GM12875 (cell line): ENCODE measurements around the gene NSF.

Source experiments
- H3K4me3 ChIP-seq: one replicate; pipeline ENCODE4 v1.5.1; 2011; ENCODE audit warnings: low read depth, low read length, control low read depth
- CTCF ChIP-seq: IDR thresholded peaks from 2 replicates; pipeline ENCODE4 v1.5.1; 2011; ENCODE audit warnings: low read depth, mild to moderate bottlenecking, control low read depth, inconsistent platforms, low read length, moderate library complexity, borderline replicate concordance; ENCODE audit not compliant: insufficient read depth

The NSF gene

GRCh38 chr17:46717999-46718398, 127.5 kb downstream of the NSF start:
- H3K4me3 ChIP-seq = no peak overlapping the region
- no peak for TF ChIP-seq CTCF

DNA sequence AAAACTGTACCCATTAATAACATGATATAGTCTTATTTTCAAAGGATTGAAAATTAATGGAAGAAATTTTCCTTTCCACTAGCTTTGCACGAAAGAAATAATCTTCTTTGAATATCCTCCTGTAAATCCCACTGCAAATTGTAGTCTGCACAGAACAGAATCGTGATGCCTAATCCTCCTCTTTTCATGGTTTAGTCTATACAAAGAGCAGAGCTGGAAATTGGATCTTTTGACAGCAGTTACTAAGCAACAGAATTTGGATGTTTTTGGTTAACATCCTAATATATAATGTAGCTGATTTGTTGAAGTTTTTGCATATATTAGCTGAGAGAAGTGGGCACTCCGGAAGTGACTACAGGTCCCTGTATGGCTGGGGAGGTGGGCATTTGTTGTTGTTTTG, 129.4 kb downstream of the NSF start:
- no peak overlapping the region for H3K4me3 ChIP-seq
- TF ChIP-seq CTCF = no peak

DNA sequence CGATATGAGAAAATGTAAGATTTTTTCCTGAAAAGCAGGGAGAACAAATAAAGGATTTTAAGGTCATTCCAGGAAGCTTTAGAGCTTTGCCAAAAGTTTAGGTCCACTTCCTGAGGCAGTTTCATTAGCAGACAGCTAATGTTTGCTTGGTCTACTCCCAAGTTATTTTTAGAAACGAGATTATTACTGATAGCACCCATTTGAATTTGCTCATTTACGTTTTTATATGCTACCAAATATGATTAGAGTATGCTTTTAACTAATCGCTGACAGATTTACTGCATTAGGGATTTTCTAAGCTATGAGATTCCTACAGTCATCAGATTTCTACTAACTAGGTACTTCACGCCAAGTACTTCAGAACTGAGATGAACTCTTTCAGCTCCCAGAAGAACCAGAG, 129.9 kb downstream of the NSF start:
- H3K4me3 ChIP-seq = no peak overlapping the region
- TF ChIP-seq CTCF = no peak

GRCh38 chr17:46722662-46723285, 132.3 kb downstream of the NSF start:
- no peak overlapping the region for H3K4me3 ChIP-seq
- no peak for TF ChIP-seq CTCF

DNA sequence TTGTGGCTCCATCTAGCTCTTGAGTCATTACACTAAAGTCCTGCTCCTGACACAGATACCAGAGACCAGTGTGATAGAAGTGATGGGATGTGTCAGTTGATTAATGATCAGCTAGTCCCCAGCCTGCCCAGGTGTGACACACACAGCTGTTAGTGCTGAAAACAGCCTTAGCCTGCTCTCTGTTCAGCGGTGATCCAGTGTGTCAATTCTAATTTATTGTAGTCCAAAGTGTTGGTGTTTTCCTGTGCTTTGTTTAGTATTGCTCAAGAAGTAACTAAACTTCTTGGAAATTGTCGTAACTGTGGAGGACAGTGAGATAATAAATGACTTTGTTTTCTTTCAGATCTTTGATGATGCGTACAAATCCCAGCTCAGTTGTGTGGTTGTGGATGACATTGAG, 135.7 kb downstream of the NSF start:
- H3K4me3 ChIP-seq = no peak overlapping the region
- no peak for TF ChIP-seq CTCF

- TF ChIP-seq CTCF = no peak
- H3K4me3 ChIP-seq = no peak overlapping the region
These were observed 137.3 kb downstream of the NSF start for GRCh38 chr17:46727572-46728348.

- no peak for TF ChIP-seq CTCF
These were observed 139.6 kb downstream of the NSF start for GRCh38 chr17:46730026-46730425.

More at GRCh38 chr17:46730026-46730425, 139.6 kb downstream of the NSF start:
- no peak overlapping the region for H3K4me3 ChIP-seq
